ENCODE measurements around the gene NAV3. TPM values are rescaled to one million over a fixed set of nuclear protein-coding genes. Genes with fewer than 3 reads are reported as not detected.

The NAV3 gene
- total and polyA plus RNA-seq, 4 donors, result 1.6 to 12.5 (median 5.6) TPM

GRCh38 chr12:77953528-77954205, 123.0 kb downstream of the NAV3 start:
- WGBS, 2 donors, result 85 to 90% methylated on average over 7 of the region's 7 CpGs
- DNase-seq (no peak), ATAC-seq (ENCODE audit: insufficient read depth, low FRiP score) (no peak)

GRCh38 chr12:77954206-77954555, 123.5 kb downstream of the NAV3 start:
- Histone ChIP-seq H3K4me3 (no peak overlapping the region), H3K27me3 (ENCODE audit: control insufficient read depth in 3 of 3, insufficient read depth in 3 of 3, low read length in 2 of 3) (no peaks in the 10 kb centered on the region), H3K36me3 (ENCODE audit: control insufficient read depth in 4 of 4, insufficient read depth in 4 of 4, low read length in 4 of 4) (no peaks in the 10 kb centered on the region), H3K4me1 (ENCODE audit: control insufficient read depth in 5 of 5, insufficient read depth in 5 of 5, low read length in 5 of 5) (no peaks in the 10 kb centered on the region), H3K27ac (ENCODE audit: low read depth in 1 of 2, low read length in 1 of 2) (no peak overlapping the region), H3K9me3 (ENCODE audit: control insufficient read depth in 4 of 4, insufficient read depth in 3 of 4, low read length in 3 of 4) (no peaks in the 10 kb centered on the region), H3K9ac (ENCODE audit: insufficient read depth in 1 of 2, low read length in 2 of 2) (no peak overlapping the region)
- no peak for TF ChIP-seq CTCF (IDR thresholded peaks at IDR 0.05; ENCODE audit: control extremely low read depth, extremely low read depth)
- WGBS, 2 donors, result 77 to 81% methylated on average over 1 of the region's 1 CpG
- DNase-seq (no peak), ATAC-seq (ENCODE audit: insufficient read depth, low FRiP score) (no peak)

More at GRCh38 chr12:77953528-77954205, 123.0 kb downstream of the NAV3 start:
- Histone ChIP-seq H3K36me3 (ENCODE audit: control insufficient read depth in 4 of 4, insufficient read depth in 4 of 4, low read length in 4 of 4) (no peaks in the 10 kb centered on the region), H3K27me3 (ENCODE audit: control insufficient read depth in 3 of 3, insufficient read depth in 3 of 3, low read length in 2 of 3) (no peaks in the 10 kb centered on the region), H3K4me3 (no peak overlapping the region), H3K4me1 (ENCODE audit: control insufficient read depth in 5 of 5, insufficient read depth in 5 of 5, low read length in 5 of 5) (no peaks in the 10 kb centered on the region), H3K27ac (ENCODE audit: low read depth in 1 of 2, low read length in 1 of 2) (no peak overlapping the region), H3K9me3 (ENCODE audit: control insufficient read depth in 4 of 4, insufficient read depth in 3 of 4, low read length in 3 of 4) (no peaks in the 10 kb centered on the region), H3K9ac (ENCODE audit: insufficient read depth in 1 of 2, low read length in 2 of 2) (no peak overlapping the region)
- no peak for TF ChIP-seq CTCF (IDR thresholded peaks at IDR 0.05; ENCODE audit: control extremely low read depth, extremely low read depth)

GRCh38 chr12:77957062-77957461, 126.4 kb downstream of the NAV3 start:
- DNase-seq (no peak), ATAC-seq (ENCODE audit: insufficient read depth, low FRiP score) (no peak)
- H3K27ac ChIP-seq (ENCODE audit: low read depth in 1 of 2, low read length in 1 of 2), result no peak overlapping the region
- no peaks in the 10 kb centered on the region for H3K9me3 ChIP-seq (ENCODE audit: control insufficient read depth in 4 of 4, insufficient read depth in 3 of 4, low read length in 3 of 4)
- no peaks in the 10 kb centered on the region for H3K36me3 ChIP-seq (ENCODE audit: control insufficient read depth in 4 of 4, insufficient read depth in 4 of 4, low read length in 4 of 4)
- no peaks in the 10 kb centered on the region for H3K27me3 ChIP-seq (ENCODE audit: control insufficient read depth in 3 of 3, insufficient read depth in 3 of 3, low read length in 2 of 3)
- H3K4me1 ChIP-seq (ENCODE audit: control insufficient read depth in 5 of 5, insufficient read depth in 5 of 5, low read length in 5 of 5), result no peaks in the 10 kb centered on the region
- no peak overlapping the region for H3K4me3 ChIP-seq
- no peak for TF ChIP-seq CTCF (IDR thresholded peaks at IDR 0.05; ENCODE audit: control extremely low read depth, extremely low read depth)
- H3K9ac ChIP-seq (ENCODE audit: insufficient read depth in 1 of 2, low read length in 2 of 2), result no peak overlapping the region
- WGBS, 2 donors, result 54 to 76% methylated on average over 1 of the region's 1 CpG

Data from lung (tissue), 12 donors.